Measurements from ENCODE around the gene MPP3. TPM values are rescaled to one million over a fixed set of nuclear protein-coding genes. Genes with fewer than 3 reads are reported as not detected.

Gene MPP3
- total RNA-seq, 4 donors from 2014 or later, result 1.6 to 16.1 (median 10.5) TPM

GRCh38 chr17:43831633-43832032 lies 1.3 kb downstream of the MPP3 start:
- Histone ChIP-seq H3K36me3 (no peaks in the 10 kb centered on the region), H3K9me3 (no peaks in the 10 kb centered on the region), H3K27me3 (no peaks in the 10 kb centered on the region), H3K27ac (no peak overlapping the region), H3K4me3 (no peak overlapping the region), H3K4me1 (peaks cover 0 to 15% (median 8%) of the 10 kb centered on the region in 4 donors)
- no peak for TF ChIP-seq CTCF (IDR thresholded peaks at IDR 0.05)
- TF ChIP-seq POLR2A (IDR thresholded peaks at IDR 0.05), result no peak
- no peak for DNase-seq

GRCh38 chr17:43830510-43831140 lies 2.3 kb downstream of the MPP3 start:
- TF ChIP-seq CTCF (IDR thresholded peaks at IDR 0.05) (no peak), POLR2A (IDR thresholded peaks at IDR 0.05) (no peak)
- Histone ChIP-seq H3K9me3 (no peaks in the 10 kb centered on the region), H3K27me3 (no peaks in the 10 kb centered on the region), H3K27ac (no peak overlapping the region), H3K4me1 (peaks cover 0 to 15% (median 8%) of the 10 kb centered on the region in 4 donors), H3K36me3 (no peaks in the 10 kb centered on the region), H3K4me3 (no peak overlapping the region)
- no peak for DNase-seq

DNA sequence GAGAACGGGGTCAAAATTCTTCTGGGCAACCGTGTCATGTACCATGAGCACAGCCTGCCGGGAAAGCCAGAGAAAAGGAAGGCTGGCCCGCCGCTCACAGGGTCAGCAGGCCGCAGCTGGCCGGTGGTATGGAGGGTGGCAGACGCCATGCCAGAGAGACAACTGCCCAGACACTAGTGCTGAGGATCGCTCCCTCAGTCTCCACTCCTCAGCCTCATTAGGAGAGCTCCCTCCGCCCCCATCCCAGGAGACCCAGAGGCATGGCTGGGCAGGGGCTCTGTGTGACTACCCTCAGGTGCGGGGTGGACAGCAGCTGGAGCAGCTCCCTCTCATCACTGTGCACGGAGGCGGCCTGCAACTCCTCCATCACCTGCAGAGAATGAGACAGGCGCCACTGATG lies 3.2 kb downstream of the MPP3 start:
- no peak for DNase-seq
- peaks cover 0 to 15% (median 8%) of the 10 kb centered on the region in 4 donors for H3K4me1 ChIP-seq
- no peak overlapping the region for H3K27ac ChIP-seq
- H3K27me3 ChIP-seq, result no peaks in the 10 kb centered on the region
- no peaks in the 10 kb centered on the region for H3K36me3 ChIP-seq
- no peak overlapping the region for H3K4me3 ChIP-seq
- no peaks in the 10 kb centered on the region for H3K9me3 ChIP-seq
- no peak for TF ChIP-seq CTCF (IDR thresholded peaks at IDR 0.05)
- no peak for TF ChIP-seq POLR2A (IDR thresholded peaks at IDR 0.05)

GRCh38 chr17:43827596-43827995 lies 5.3 kb downstream of the MPP3 start:
- TF ChIP-seq CTCF (IDR thresholded peaks at IDR 0.05), result no peak
- no peak for TF ChIP-seq POLR2A (IDR thresholded peaks at IDR 0.05)
- no peak for DNase-seq
- no peaks in the 10 kb centered on the region for H3K36me3 ChIP-seq

DNA sequence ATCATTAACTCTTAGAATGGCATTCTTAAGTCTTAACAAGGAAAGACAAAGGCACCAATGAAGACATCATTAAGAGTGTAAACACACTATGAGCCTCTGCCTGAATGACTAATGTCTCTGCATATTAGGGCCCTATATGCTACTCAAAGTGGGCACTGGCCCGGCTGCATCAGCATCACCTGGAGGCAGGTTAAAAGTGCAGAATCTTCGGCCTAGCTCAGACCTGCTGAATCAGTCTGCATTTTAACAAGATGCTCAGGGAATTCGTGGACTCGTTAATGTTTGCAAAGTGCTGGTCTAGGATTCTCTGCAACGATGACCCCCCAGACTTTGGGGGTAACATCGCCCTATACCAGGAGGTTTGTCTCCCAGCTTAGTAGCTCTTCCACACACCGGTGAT lies 6.7 kb downstream of the MPP3 start:
- Histone ChIP-seq H3K36me3 (no peaks in the 10 kb centered on the region), H3K9me3 (no peaks in the 10 kb centered on the region), H3K27me3 (no peaks in the 10 kb centered on the region), H3K4me1 (peaks cover 0 to 15% (median 0%) of the 10 kb centered on the region in 4 donors), H3K4me3 (no peak overlapping the region), H3K27ac (no peak overlapping the region)
- no peak for TF ChIP-seq CTCF (IDR thresholded peaks at IDR 0.05)
- no peak for TF ChIP-seq POLR2A (IDR thresholded peaks at IDR 0.05)
- DNase-seq, result no peak

More at GRCh38 chr17:43827596-43827995, 5.3 kb downstream of the MPP3 start:
- H3K27me3 ChIP-seq, result no peaks in the 10 kb centered on the region
- H3K9me3 ChIP-seq, result no peaks in the 10 kb centered on the region
- peaks cover 0 to 21% (median under 1%) of the 10 kb centered on the region in 4 donors for H3K4me1 ChIP-seq
- no peak overlapping the region for H3K27ac ChIP-seq
- no peak overlapping the region for H3K4me3 ChIP-seq
